ENCODE measurements around the gene HEXIM1. TPM values are rescaled to one million over a fixed set of nuclear protein-coding genes. Genes with fewer than 3 reads are reported as not detected.

The HEXIM1 gene
- total and polyA plus RNA-seq, 2 experiments from 2014 or later: 13.5 to 17.1 TPM

DNA sequence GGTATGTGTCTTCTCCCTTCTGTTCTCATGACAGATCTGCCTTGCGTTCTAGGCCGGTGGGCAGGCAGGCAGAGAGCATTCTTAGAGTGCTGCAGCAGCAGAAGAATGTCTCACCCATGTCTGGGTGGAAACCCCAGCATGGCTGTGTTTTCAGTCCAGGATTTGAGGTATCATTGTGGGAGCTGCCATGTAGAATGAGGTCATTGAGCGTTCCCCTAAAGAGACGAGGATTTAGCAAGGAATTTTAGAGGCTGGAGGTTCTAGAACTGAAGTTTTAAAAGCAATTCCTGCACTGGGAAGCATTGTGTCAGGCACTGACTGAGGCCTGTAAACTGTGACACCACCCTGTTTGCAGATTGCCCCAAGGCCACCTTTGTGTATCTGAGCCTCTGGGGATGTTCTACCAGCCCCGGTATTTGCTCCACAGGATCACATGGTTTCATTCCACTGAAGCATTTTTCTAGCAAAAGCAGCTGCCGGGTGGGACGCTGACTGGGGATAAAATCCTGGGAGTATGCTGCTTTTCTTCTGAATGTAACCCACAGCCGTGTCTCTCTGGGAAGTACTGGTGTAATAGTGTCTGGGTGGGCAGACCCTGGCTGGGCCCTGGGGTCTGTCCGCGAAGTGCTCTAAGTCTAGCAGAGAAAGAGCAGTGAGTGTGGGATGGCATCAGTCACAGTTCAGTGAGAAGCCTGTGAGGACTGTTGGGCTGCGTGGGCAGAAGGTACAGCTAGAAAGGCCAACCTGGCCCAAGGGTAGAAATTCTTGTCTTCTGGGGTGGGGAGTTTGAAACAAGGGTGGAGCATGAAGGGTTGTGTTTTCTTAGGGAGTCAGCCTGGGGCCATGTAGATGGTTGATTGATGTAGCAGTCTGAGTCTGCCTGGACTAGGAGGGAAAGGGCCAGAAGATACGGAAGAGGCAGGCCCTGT, 46.1 kb upstream of the HEXIM1 start:
- no peaks in the 10 kb centered on the region for H3K9me2 ChIP-seq (replicated peaks; ENCODE audit: insufficient read depth)
- no peak overlapping the region for H2AFZ ChIP-seq
- H3K4me2 ChIP-seq: peak overlapping the region; percentile 37
- peaks cover 4% of the 10 kb centered on the region for H3K36me3 ChIP-seq (replicated peaks; ENCODE audit: insufficient read depth, low read depth)
- H3K27me3 ChIP-seq: no peaks in the 10 kb centered on the region
- peak overlapping the region; percentile 94 for H3K27ac ChIP-seq
- H3K4me1 ChIP-seq (ENCODE audit: insufficient read depth): peaks cover 25% of the 10 kb centered on the region
- H3K79me2 ChIP-seq: peaks cover 3% of the 10 kb centered on the region
- WGBS (ENCODE audit: low lambda C conversion rate, missing lambda C conversion rate): 56% methylated on average over 12 of the region's 12 CpGs
- DNase-seq (ENCODE audit: low spot score): peak; percentile 69
- H3K9me3 ChIP-seq (ENCODE audit: low read depth): no peaks in the 10 kb centered on the region
- H3K4me3 ChIP-seq: no peak overlapping the region
- H4K20me1 ChIP-seq (ENCODE audit: insufficient read depth, poor library complexity, severe bottlenecking): peaks cover 2% of the 10 kb centered on the region
- TF ChIP-seq EZH2phosphoT487 (IDR thresholded peaks at IDR 0.05; ENCODE audit: low read depth, severe bottlenecking, unreplicated experiment): no peak
- TF ChIP-seq EZH2 (IDR thresholded peaks at IDR 0.05; ENCODE audit: borderline replicate concordance): no peak
- TF ChIP-seq, protein P1, sequence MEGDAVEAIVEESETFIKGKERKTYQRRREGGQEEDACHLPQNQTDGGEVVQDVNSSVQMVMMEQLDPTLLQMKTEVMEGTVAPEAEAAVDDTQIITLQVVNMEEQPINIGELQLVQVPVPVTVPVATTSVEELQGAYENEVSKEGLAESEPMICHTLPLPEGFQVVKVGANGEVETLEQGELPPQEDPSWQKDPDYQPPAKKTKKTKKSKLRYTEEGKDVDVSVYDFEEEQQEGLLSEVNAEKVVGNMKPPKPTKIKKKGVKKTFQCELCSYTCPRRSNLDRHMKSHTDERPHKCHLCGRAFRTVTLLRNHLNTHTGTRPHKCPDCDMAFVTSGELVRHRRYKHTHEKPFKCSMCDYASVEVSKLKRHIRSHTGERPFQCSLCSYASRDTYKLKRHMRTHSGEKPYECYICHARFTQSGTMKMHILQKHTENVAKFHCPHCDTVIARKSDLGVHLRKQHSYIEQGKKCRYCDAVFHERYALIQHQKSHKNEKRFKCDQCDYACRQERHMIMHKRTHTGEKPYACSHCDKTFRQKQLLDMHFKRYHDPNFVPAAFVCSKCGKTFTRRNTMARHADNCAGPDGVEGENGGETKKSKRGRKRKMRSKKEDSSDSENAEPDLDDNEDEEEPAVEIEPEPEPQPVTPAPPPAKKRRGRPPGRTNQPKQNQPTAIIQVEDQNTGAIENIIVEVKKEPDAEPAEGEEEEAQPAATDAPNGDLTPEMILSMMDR (IDR thresholded peaks at IDR 0.05; ENCODE audit: poor library complexity): no peak

DNA sequence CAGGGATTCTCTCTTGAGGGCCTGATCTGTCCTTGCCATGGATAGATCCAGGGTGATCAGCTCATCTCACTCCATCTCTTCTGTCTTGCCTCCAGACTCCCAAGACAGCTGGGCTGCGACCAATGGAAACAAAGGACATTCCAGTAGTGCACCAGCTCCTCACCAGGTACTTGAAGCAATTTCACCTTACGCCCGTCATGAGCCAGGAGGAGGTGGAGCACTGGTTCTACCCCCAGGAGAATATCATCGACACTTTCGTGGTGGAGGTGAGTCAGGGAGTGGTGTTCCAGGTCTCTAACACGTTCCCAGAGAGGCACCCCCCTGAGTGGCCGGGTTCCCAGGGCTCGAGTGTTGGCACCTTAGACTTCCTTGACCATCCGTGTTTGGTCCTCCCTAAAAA, 45.4 kb upstream of the HEXIM1 start:
- no peak for TF ChIP-seq EZH2phosphoT487 (IDR thresholded peaks at IDR 0.05; ENCODE audit: low read depth, severe bottlenecking, unreplicated experiment)
- TF ChIP-seq, protein P1 (IDR thresholded peaks at IDR 0.05; ENCODE audit: poor library complexity): no peak
- no peak for TF ChIP-seq EZH2 (IDR thresholded peaks at IDR 0.05; ENCODE audit: borderline replicate concordance)
- Histone ChIP-seq H3K27me3 (no peaks in the 10 kb centered on the region), H3K4me1 (ENCODE audit: insufficient read depth) (peaks cover 25% of the 10 kb centered on the region), H3K4me3 (no peak overlapping the region), H3K9me3 (ENCODE audit: low read depth) (no peaks in the 10 kb centered on the region), H3K4me2 (no peak overlapping the region), H3K36me3 (replicated peaks; ENCODE audit: insufficient read depth, low read depth) (peaks cover 4% of the 10 kb centered on the region), H4K20me1 (ENCODE audit: insufficient read depth, poor library complexity, severe bottlenecking) (peaks cover 4% of the 10 kb centered on the region), H3K79me2 (peaks cover 3% of the 10 kb centered on the region), H2AFZ (no peak overlapping the region), H3K27ac (peak overlapping the region; percentile 94), H3K9me2 (replicated peaks; ENCODE audit: insufficient read depth) (no peaks in the 10 kb centered on the region)
- DNase-seq (ENCODE audit: low spot score): no peak
- 89% methylated on average over 9 of the region's 9 CpGs for WGBS (ENCODE audit: low lambda C conversion rate, missing lambda C conversion rate)

DNA sequence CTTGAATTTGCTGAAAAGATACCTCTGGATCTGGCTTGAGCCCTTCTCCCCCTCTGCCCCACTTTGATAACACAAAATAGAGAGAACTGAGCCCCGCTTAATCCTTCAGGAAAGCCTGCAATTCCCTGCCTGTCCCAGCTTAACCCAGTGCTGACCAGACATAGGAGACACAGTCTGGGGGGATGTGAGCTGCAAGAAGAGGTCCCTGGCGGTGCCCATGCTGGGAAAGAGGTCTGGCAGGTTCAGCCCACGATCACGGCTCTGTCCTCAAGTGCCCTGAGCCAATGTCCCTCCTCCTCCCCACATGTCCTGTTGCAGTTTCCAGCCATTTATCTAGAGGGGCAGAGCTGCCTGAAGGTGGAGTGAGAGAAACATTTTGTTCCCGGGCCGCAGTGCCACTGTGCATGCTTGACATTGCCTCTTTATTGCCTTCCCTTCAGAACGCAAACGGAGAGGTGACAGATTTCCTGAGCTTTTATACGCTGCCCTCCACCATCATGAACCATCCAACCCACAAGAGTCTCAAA, 44.9 kb upstream of the HEXIM1 start:
- no peaks in the 10 kb centered on the region for H3K27me3 ChIP-seq
- peaks cover 4% of the 10 kb centered on the region for H4K20me1 ChIP-seq (ENCODE audit: insufficient read depth, poor library complexity, severe bottlenecking)
- H3K4me2 ChIP-seq: no peak overlapping the region
- peaks cover 4% of the 10 kb centered on the region for H3K36me3 ChIP-seq (replicated peaks; ENCODE audit: insufficient read depth, low read depth)
- DNase-seq (ENCODE audit: low spot score): no peak
- peaks cover 3% of the 10 kb centered on the region for H3K79me2 ChIP-seq
- no peak overlapping the region for H2AFZ ChIP-seq
- no peak overlapping the region for H3K4me3 ChIP-seq
- H3K4me1 ChIP-seq (ENCODE audit: insufficient read depth): peaks cover 25% of the 10 kb centered on the region
- 93% methylated on average over 9 of the region's 9 CpGs for WGBS (ENCODE audit: low lambda C conversion rate, missing lambda C conversion rate)
- peak overlapping the region; percentile 94 for H3K27ac ChIP-seq
- no peaks in the 10 kb centered on the region for H3K9me2 ChIP-seq (replicated peaks; ENCODE audit: insufficient read depth)
- no peaks in the 10 kb centered on the region for H3K9me3 ChIP-seq (ENCODE audit: low read depth)
- no peak for TF ChIP-seq EZH2phosphoT487 (IDR thresholded peaks at IDR 0.05; ENCODE audit: low read depth, severe bottlenecking, unreplicated experiment)
- TF ChIP-seq, protein P1 (IDR thresholded peaks at IDR 0.05; ENCODE audit: poor library complexity): no peak
- no peak for TF ChIP-seq EZH2 (IDR thresholded peaks at IDR 0.05; ENCODE audit: borderline replicate concordance)

Measured in hepatocyte (in vitro differentiated cells).